HG03139 (cell line): Measurements from ENCODE around the gene RNH1.
A peak's percentile ranks its signal among the peaks of the same experiment; 100 is the strongest.
"Not testable (repeated sequence)": the region's sequence is repeated elsewhere in the genome, so short reads cannot be mapped to it uniquely, and the experiment has no call there.

Experiments
- ATAC-seq: cut with Tn5 transposase; IDR thresholded peaks from one replicate; pipeline ENCODE4 v1.9.1; 2021; ENCODE audit not compliant: unreplicated experiment

Gene RNH1

DNA sequence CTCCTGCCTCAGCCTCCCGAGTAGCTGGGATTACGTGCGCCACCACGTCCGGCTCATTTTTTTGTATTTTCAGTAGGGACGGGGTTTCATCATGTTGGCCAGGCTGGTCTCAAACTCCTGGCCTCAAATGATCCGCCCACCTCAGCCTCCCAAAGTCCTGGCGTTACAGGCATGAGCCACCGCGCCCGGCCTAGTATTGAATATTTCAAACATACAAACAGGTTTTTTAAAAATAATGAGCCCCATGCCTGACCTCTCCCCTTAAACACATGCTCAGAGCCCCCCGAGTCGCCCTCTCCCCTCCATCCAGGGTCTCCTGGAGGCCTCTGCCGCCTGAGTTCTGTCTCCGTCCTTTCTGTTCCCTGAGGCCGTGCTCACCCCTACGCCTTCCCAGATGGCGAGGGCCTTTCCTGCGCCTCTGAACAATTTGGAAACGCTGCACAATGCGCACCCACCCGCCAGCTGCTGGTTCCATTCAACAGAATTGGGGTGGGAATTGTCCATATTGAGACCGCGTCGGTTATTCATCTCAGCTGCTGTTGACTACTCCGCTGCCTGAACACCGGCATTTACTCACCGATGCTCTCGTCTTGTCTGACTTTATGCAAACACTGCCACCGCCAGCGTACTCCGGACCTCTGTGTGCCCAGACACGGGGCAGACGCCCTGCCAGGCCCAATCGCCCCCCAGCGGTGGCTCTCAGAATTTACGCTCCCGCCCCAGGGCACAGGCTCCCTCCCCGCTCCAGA lies 13.6 kb upstream of the RNH1 start:
- ATAC-seq = no peak

DNA sequence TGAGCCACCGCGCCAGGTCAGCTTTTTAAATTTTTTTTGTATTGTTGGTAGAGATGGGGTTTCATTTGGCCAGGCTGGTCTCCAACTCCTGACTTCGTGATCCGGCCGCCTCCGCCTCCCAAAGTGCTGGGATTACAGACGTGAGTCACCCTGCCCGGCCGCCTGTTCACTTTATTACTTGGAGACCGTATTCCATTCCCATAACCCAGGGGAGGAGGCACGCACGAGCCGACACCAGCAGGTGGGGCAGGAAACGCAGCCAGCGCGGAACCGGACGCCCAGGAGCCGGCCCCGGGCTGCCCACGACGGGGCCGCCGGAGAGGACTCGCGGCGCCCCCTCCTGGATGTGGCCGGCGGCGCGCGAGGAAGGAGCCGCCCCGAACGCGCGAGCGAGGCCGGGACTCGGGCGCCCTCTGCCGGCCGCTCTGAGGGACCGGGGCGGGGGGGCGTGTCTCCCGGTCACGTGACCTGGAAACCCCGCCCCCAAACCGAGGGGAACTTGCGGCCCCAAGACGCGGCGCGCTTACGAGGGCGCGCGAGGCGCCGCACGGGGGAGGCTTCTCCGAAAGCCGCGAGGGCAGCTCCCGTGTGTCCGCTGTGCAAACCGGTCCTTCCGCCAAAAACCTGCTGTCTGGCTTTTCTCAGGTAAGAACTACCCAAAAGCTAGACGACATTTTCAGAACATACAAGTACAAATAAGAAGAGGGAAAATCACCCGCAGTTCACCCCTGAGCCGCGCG lies 11.6 kb upstream of the RNH1 start:
- ATAC-seq = peak; percentile 91

DNA sequence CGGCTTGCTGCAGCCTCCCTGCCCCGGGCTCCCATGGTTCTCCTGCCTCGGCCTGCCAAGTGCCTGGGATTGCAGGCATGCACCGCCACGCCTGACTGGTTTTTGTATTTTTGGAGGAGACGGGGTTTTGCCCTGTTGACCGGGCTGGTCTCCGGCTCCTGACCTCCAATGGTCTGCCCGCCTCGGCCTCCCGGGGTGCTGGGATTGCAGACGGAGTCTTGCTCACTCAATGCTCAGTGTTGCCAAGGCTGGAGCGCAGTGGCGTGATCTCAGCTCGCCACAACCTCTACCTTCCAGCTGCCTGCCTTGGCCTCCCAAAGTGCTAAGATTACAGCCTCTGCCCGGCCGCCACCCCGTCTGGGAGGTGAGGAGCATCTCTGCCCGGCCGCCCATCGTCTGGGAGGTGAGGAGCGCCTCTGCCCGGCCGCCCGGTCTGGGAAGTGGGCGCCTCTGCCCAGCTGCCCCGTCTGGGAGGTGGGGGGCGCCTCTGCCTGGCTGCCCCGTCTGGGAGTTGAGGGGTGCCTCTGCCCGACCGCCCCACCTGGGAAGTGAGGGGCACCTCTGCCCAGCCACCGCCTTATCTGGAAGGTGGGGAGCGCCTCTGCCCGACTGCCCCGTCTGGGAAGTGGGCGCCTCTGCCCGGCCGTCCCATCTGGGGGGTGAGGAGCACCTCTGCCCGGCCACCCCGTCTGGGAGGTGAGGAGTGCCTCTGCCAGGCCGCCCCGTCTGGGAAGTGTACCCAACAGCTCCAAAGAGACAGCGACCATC lies 10.1 kb upstream of the RNH1 start:
- ATAC-seq = not testable (repeated sequence)

DNA sequence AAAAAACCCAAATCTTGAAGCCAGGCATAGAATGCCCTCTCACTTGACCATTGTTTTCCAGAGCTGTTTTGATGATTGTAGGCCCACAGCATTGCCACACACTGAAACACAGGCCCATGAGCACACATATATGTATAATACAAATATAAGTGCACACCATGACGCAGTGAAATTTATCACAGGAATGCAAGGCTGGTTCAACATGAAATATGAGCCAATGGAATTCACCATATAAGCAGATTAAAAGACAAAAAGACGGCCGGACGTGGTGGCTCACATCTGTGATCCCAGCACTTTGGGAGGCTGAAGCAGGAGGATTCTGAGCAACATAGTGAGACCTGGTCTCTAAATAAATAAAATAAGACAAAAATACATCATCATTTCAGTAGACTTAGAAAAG lies 9.4 kb upstream of the RNH1 start:
- no peak for ATAC-seq

DNA sequence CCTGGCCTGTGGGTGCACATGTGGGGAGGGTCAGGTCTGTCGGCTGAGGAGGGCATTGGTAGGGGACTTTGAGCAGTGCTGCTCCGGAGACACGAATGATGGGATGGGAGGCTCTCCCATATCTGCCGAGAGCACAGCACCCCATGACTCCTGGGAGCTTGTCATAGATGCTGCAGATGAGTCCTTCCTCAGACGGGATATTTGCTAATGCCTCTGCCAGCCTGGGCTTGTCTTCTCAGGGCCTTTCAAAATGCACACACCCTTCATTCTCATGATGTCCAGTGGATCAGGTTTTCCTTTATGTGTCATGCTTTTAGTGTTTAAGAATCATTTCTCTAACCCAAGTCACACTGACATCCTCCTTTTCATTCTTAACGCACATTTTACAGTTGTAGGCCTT lies 8.1 kb upstream of the RNH1 start:
- no peak for ATAC-seq

DNA sequence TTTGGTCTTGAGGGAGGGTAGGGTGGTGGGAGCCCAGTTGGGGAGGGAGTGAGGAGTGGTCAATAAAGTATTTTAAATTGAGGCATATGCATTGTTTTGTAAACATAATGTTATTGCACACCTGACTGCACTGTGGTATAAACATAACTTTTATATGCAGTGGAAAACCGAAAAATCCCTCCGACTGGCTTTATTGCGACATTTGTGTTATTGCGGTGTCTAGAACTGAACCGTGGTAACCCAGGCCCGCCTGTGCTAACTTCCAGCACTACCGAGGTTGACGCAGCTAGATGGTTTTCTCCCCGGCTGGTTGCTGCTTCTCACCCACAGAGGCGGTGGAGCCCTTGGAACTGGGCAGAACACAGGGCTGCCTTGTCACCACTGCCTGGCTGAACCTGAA lies 7.6 kb upstream of the RNH1 start:
- no peak for ATAC-seq

DNA sequence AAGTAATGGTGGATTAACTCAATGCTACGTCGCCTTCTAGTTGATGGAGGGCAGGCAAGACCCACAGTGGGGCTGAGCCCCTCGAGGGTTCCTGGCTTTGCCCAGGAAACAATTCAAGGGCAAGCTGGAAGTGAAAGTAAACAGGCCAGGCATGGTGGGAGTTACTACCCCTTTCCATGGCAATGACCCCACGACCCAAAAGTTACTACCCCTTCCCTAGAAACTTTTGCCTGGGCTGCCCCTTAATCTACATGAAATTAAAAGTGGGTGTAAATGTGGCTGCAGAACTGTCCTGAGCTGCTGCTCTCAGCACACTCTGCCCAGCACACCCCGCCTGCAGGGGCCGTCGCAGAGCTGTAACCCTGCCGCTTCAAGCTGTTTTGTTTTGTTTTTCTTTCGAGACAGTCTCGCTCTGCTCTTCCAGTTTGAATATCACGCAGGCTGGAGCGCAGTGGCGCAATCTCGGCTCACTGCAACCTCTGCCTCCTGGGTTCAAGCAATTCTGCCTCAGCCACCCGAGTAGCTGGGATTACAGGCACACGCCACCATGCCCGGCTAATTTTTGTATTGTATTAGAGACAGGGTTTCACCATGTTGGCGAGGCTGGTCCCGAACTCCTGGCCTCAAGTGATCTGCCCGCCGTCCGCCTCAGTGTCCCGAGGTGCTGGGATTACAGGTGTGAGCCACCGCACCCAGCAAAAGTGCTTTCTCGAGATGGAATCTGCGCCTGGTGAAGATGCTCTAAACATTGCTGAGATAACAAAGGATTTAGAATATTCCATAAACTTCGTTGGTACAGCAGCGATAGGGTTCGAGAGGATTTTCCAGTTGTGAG lies 5.9 kb upstream of the RNH1 start:
- ATAC-seq = no peak

DNA sequence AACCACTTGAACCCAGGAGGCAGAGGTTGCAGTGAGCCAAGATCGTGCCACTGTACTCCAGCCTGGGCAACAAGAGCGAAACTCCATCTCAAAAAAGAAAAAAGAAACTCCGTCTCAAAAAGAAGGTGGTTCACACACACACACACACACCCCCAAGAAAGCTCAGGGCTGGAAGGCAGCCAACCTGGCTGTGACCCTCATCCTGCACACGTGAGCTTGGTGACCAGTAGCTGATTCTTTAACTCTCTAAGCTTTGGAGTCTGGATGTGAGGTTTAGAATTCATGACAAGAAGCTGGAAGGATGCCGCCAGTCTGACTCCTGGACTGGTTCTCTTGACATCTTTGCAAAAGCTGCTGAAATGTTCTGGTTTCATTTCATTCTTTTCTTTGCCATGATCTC lies 1.9 kb upstream of the RNH1 start:
- no peak for ATAC-seq

DNA sequence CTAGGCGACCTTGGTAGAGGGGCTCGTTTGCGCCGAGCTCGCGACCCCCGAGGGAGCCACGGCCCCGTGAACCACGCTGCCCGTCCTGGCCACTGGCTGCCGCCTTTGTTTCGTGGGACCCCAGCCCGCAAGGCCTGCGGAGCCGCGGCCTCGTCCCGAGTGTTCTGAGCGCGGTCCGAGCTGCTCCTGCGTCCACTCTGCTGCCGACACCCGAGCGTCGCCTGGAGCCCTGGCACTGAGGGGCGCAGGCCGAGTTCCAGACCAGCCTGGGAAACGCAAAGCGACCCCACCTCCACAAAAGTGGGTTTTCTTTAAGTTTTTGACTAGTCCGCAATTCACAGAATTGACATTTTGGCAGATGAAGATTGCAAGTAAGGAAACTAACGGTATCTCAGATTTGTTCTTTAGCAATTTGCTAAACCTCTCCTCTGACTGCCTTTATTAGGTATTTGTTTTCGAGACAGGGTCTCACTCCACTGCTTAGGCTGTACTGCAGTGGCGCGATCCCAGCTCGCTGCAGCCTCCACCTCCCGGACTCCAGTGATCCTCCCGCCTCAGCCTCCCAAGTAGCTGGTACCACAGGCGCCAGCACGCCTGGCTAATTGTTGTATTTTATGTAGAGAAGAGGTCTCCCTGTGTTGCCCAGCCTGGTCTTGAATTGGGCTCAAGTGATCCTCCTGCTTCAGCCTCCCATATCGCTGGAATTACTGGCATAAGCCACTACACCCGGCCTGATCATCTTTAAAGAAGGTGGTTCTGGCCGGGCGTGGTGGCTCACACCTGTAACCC lies 879 bp upstream of the RNH1 start:
- ATAC-seq = no peak

DNA sequence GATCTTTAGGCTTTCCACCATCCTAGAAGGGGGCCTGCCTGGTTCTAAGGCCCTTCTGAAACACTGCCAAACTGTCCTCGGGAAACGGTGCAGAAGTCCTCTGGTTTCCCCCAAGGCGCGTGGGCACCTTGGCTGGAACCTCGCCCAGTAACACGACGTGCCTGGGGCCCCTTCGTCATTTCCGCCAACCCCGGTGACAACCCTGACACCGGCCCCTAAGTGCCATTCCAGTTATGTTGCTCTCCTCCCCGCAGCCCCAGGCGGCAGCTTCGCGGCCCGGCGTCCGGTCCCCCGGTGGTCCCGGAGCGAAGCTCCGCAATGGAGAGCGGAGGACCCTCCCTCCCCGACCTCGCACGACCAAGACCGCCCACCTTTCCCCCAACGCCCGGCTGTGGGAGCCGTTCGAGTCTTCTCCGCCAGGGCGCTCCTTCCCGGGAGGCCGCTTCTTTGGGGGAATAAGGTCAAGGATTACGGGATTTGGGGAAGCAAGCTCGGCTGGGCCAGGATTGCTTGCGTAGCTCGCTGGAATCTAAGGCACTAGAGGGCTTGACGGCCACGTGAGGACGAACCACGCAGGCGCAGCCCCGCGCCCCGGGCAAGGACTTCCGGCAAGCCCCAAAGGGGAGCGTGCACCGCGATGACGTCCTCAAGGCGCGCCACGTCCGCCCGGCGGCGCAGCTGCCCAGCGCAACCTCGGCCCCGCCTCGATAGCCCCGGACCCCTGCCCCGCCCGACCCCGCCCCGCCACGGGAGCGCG lies 626 bp downstream of the RNH1 start:
- ATAC-seq = peak; percentile 52

DNA sequence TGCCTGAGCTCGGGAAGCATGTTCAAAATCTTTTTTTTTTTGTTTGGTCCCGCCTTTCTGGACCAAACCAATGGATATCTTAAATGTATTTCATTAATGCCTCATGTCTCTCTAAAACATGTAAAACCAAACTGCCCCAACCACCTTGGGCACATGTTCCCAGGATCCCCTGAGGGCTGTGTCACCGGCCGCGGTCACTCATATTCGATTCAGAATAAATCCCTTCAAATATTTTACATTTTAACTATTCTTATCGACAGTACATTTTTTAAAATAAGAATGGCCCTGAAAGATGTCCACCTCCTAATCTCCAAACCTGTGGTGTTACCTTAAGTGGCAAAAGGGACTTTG lies 2.1 kb downstream of the RNH1 start:
- ATAC-seq = no peak

DNA sequence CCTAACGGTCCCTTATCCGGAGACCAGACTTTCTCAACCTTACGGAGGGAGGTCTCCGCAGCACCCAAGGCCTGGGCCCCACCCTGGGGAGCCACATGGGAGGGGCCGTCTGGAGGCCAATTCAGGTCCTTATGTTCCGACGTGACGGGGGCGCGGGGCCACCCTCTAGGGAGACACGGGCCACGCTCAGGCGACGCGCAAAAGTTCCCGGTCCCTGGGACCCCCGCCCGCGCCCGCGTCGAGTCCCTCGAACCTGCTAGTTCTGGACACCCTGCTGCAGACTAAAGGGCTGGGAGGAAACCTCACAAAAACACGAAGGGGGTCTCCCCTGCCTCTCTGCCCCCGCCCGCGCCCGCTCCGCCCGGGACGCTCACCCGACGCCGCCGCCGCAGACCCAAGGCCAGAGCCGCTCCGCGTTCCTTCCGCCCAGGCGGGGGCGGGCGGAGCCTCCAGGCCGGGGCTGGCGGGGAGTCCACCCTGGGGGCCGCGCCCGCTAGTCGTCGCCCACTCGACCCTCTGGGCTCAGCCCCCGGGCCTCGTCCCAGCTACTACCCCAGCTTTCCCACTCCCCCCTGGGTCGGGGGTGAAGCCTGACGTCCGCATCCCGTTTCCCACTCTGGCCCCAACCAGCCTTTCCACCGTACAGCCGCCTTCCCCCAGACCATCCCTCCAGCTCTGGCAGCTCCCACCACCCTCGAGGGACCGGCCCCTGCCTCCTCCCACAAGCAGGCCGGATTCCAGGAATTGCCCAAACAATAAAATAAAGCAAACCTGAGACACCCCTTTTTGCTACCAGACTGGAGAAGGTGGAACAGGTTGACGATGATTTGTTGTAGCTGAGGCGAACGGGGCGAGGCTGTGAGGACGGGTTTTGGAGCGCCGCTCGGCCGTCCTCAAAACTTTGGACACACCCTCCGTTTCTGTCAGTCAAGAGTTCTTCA lies 2.7 kb downstream of the RNH1 start:
- no peak for ATAC-seq

DNA sequence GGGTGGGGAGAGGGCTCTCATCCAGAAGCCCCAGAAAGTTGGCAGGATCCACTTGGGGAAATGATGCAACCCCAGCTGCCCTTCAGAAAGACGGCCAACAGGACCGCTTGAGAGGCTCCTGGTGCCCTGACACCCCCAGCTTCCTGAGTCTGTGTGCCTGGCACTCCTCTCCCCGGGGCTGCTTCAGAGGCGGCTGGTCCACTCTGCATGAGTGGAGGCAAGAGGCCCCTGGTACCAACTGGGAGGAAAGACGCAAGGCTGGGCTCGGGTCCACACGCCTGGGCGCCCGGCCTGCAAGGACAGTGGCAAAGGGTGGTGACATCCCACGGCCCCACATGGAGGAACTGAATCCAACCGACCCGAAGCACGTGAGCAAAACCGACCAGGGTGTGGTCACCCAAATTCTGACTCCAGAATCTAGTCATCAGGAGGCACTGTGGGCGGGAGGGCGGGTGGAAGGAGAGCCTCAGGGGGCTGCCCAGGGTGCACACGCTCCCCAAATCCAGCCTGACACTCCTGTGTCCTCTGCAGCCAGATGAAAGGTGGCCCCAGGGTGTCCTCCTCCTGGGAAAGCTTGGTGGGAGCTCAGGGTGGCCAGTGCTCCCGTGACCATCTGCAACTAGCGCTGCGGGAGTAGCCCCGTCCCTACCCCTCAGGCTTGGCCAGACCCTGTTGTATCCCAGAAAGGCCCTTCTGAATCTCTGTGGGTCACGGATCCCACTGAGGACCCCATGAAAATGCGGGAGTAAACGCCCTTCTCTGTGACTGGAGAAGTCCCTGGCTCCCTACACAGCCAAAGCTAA lies 3.7 kb downstream of the RNH1 start:
- ATAC-seq = no peak

DNA sequence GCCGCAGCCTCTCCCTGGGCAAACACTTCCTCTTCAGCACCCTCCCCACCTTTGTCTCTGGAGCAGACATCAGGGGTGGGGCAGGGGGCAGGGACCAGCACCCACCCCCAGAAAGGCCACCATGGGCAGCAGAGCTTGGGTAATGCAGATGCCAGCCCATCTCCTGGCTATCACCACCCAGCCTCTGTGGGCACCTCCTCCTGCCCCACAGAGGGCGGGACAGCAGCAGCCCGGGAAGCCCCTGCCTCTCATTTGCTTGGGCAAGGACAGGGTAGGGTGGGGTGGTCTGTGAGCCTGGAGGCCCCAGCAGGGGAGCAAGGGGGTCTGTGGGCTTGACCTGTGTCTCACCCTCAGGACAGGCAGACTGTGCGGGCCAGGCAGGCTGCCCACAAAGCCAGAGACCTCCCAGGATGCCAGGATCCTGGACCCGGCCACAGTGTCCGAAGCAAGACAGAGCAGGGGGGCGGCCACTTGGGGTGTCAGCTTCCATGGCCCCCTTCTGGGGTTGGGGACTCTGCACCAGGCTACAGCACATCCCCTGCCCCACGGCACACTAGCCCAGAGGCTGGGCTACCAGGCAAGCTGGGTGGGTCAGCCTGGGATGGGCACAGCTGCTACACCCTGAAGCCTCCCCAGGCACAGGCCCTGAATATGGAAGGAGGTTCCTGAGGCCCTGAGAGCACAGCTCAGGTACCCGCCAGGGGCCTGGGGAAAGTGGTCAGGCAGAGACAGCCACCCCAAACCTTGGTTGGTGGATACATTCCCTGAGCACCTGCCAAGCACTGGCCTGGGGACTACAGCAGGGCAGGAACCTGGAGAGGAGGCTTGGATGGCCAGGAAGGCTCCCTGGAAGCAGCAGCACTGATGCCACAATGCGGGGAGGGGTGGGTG lies 4.5 kb downstream of the RNH1 start:
- ATAC-seq = no peak

DNA sequence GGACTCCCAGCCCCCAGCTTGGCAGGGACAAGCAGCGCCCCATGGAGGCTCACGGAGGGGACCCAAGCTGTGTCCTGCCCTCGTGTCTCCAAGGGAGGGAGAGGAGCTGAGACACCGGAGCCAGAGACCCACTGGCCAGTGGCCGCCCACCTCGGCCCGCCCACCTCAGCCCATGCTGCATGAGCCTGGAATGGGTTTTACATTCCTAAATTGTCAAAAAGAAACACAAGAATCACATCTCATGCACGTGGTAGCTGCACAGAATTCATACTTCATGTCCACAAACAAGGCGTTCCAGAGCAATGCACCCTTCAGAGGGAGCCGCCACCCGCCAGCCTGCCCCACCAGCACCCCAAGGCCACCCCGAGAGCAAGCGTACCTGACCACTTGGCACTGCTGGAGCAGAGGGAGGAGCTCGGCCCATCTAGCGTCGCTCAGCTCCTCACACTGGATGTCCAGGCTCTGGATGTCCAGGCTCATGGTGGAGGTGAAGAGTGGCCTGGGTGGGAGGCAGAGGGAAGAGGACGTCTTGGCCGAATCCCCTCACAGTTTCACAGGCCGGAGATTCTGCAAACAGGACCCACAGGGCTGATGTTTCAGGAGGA lies 5.3 kb downstream of the RNH1 start:
- ATAC-seq = no peak

DNA sequence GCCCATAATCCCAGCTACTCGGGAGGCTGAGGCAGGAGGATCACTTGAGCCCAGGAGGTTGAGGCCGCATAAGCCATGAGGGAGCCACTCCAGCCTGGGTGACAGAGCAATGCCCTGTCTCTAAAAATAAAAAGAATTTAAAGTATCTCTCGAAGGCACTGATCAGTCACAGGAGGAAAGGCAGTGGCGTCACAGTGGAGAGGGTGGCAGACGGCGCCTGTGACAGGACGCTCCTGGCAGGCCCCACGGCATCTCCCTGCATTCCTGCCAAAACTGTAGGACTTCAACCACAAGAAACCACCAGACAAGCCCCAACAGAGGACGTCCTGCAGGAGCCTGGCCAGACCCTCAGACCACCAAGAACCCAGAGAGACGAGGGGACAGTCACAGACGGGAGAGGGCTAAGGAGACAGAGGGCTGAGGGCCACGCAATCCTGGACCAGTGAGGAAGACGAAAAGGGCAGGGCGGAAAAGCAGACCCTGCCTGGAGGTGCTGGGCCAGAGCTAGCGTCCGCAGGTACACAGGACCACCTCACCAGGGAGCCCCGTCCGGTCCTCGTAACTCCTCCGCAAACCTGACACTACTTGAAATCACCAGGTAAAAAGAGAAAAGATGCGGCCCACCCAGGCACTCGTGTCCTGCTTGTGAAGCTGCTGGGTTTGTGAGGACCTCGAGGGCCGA lies 5.9 kb downstream of the RNH1 start:
- no peak for ATAC-seq
